GM10847 (cell line): ENCODE measurements around the gene BAHCC1.

Experiments
- POLR2A ChIP-seq: IDR thresholded peaks from 2 replicates; pipeline ENCODE4 v1.6.1; 2011; ENCODE audit not compliant: insufficient read length; ENCODE audit errors: extremely low read depth

The BAHCC1 gene

GRCh38 chr17:81432941-81433340 is 37.7 kb downstream of the BAHCC1 start:
- TF ChIP-seq POLR2A, result no peak

- TF ChIP-seq POLR2A, result no peak
Observed at GRCh38 chr17:81433656-81434055, 38.4 kb downstream of the BAHCC1 start.

DNA sequence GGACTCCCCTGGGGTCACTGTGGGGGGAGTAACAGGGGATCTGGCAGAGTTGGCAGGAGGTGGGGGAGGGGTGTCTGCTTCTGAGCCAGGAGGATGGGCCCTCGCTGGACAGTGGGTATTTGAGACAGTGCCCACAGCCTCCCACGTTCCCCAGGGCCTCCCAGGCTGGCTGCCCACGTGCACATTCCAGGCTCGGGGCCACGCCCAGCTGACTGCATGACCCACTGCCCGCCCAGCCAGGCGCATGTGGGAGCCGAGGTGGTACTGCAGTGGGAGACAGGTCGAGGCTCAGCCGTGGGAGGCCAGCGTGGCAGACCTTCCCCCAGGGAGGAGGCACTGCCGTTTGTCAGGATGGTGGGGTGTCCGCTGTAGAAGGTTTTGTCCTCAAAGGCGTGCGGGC is 38.8 kb downstream of the BAHCC1 start:
- TF ChIP-seq POLR2A, result no peak

- TF ChIP-seq POLR2A, result no peak
Observed at GRCh38 chr17:81434681-81435417, 39.6 kb downstream of the BAHCC1 start.

DNA sequence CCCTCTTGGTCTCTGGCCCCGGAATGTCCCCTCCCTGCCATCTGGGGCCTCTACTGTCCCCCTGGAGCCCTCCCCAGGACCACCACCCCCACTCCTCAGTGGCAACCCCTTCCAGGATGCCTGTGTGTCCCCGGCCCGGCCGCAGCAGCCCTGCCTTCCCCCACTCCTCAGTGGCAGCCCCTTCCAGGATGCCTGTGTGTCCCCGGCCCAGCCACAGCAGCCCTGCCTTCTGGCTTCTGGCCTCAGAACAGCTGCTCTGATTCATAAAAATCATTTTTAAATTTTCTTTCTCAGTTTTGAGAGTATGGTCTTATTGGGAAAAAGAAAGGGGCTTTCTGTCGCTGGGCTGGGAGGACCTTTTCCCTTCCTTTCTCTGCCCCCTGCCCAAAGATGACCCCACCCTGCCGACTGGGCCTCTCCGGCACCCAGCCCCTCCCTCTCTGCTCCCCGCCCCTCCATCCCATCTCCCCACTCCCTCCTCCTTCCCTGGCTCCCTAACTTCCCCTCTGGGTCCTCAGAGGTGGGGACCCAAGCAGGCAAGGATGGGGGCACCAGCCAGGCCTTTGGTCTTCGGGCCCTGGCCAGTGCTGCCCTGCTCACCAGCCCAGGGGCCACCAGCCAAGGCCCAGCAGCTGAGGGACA is 40.5 kb downstream of the BAHCC1 start:
- TF ChIP-seq POLR2A, result no peak

DNA sequence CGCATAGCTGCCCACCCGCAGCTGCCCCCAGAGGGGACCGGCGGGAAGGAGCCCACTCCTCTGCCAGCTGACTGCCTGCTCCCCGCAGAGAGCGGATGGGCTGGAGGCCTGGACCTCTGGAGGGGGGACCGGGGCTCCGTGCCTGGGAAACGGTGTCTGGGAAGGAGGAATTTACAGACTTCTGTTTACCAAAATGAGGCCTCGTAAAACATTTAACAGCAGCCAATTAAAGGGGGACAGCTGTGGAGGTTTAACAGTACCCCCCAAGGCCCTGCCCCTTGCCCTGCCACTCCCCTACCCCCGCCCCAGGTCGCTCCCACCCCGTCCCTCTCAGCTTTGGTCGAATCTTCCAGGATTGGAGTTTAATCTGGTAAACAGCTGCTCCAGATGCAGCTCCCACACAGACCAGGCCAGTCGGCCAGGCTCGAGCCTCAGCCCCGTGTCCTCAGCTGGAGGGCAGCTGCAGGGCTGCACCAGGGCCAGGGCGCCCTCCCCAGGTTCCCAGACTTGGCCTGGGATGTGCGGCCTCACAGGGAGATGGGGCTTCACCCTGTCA is 41.1 kb downstream of the BAHCC1 start:
- TF ChIP-seq POLR2A, result no peak

DNA sequence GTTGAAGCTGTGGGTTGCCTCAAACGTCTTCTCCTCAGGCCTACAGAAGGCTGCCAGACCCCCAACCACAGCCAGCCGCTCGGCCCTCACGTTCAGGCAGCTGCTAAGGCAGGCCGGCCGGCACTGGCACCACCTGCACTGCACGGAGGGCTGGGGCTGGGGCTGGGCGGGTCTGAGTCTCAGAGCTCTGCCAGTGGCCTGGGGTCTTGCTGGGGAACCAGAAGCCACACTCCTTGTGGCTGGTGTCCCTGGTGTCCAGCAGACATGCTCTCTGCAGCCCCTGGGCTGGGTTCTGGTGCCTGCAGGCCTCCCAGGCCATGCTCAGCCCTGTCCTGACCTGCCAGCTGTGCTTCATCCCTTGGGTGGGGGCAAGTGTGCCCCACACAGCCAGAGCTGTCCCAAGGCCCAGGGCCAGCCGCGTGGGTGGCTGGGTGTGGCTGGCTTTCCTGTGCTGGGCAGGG is 42.0 kb downstream of the BAHCC1 start:
- TF ChIP-seq POLR2A, result no peak

DNA sequence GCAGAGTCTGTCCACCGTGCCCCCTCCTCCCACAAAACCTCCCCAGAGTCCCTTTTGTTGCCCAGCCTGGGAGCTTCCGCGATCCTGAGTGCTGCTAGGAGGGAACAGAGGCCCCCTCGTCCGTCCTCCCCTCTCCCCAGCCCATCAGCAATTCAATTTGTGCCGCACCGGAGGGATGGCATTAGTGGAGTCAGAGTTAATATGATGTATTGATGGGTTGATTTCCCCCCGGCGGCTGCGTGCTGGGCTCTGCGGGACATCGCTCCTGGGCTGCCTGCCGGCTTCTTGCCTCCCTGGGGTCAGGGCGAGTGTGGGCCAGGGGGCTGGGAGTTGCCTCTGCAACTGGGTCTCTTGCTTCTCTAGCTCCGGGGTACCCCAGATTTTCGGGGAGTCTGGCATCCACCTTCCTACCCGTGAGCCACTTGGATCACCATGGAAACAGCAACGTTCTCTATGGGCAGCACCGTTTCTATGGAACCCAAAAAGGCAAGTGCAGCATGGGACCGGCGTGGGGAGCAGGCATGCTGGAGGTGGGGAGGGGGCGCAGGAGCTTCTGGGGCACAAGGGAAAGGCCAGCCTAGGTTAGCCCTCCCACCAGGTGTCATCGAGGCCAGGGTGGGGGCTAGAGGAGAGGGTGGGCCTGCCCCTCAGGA is 42.9 kb downstream of the BAHCC1 start:
- TF ChIP-seq POLR2A, result no peak

DNA sequence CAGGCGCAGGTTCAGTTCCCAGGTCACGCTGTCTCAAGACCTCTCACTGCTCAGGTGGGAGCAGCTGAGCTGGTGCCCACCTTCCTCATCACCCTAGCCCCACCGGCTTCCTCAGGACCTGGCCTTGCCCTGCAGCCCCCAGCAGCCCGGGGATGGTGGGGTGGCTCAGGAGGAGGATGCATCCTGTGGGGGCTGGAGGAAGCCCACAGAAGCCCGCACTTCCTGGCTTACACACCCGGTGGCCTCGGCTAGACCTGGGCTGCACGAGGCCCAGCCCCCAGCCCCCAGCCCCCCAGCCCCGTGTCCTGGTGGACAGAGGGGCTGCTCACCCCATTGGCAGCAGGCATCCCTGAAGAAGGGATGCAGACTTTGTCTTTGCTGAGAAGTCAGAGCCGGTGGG is 43.4 kb downstream of the BAHCC1 start:
- no peak for TF ChIP-seq POLR2A

- no peak for TF ChIP-seq POLR2A
Observed at GRCh38 chr17:81440051-81440471, 44.8 kb downstream of the BAHCC1 start.

GRCh38 chr17:81440511-81441244 is 45.4 kb downstream of the BAHCC1 start:
- TF ChIP-seq POLR2A, result no peak

- no peak for TF ChIP-seq POLR2A
Observed at GRCh38 chr17:81442791-81443190, 47.5 kb downstream of the BAHCC1 start.

- TF ChIP-seq POLR2A, result no peak
Observed at GRCh38 chr17:81443269-81443668, 48.0 kb downstream of the BAHCC1 start.

DNA sequence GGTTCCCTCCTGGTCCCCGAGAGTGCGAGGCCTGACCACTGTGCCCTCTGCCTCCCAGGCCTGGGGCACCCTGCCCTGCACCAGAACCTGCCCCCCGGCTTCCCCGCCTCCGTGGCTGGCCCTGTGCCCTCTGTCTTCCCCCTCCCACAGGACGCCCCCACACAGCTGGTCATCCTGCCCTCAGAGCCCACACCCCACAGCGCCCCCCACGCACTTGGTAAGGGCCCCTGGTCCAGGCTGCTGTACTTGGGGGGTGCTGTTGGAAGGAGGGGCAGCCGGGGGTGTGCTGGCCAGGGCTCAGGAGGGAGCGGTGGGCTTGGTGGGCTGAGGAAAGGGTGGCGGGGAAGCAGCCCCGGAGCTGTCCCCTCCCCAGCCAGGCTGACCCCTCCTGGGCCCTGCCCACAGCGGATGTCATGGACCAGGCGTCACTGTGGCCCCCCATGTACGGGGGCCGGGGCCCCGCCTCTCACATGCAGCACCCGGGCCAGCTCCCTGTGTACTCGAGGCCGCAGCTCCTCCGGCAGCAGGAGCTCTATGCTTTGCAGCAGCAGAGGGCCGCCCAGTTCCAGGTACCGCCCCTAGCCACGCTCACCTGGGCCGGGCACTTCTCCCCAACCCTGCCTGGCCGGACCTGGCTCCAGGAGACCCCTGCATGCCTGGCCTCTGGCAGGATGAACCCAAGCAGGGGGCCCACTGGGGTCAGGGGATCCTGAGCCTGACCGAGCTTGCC is 49.5 kb downstream of the BAHCC1 start:
- no peak for TF ChIP-seq POLR2A

DNA sequence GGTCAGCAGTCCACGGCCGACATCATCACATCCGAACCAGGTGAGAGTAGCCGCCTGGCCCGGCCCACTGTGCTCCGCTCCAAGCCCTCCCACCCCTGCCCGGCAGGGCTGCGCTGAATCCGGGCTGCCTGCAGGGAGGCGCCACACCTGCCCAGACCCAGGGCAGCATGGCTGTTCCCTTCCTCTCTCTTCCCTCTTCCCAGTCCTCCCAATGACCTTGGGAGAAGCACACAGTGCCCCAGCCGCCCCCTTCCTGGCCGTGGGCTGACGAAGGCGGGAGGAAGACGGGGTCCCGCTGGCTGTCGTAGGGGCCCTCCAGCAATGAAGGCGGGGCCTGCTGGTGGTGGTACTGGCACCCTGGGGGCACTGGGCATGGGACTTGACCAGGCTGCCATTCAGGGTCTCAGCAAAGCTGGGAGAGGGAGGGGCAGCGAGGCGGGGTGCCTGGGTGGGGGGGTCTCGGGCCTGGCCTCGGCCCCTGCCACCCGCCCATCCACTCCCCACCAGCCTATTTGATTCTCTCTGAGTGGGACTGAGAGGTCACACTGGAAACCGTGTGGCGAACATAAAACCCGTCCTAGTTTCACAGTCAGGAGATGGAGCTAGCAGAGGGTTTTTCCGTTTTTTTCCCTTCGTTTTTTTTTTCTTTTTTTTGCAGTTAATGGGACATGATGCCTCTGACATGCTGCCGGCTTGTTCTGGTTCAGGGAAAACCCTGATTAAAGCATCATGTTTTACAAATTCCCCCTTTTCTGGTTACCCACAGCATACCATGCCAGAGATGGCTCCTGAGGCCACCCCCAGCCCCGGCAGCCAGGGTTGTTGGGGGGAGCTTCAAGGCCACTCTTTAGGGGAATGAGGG is 50.6 kb downstream of the BAHCC1 start:
- TF ChIP-seq POLR2A, result no peak
